Iris pigment epithelial cell (primary cell): ENCODE results near the gene GDI2.

ENCODE experiments used
- DNase-seq: peaks from one replicate; pipeline ENCODE4 v3.0.0-alpha.2; 2011; ENCODE audit warnings: low read depth

GDI2 gene

GRCh38 chr10:5741276-5741675, 72.0 kb downstream of the GDI2 start:
- no peak for DNase-seq

- no peak for DNase-seq
Observed at GRCh38 chr10:5738427-5738826, 74.8 kb downstream of the GDI2 start.

GRCh38 chr10:5737352-5737751, 75.9 kb downstream of the GDI2 start:
- no peak for DNase-seq

- DNase-seq = no peak
Observed at GRCh38 chr10:5736591-5736990, 76.6 kb downstream of the GDI2 start.

GRCh38 chr10:5735119-5735518, 78.1 kb downstream of the GDI2 start:
- DNase-seq = no peak

- no peak for DNase-seq
Observed at GRCh38 chr10:5732141-5732540, 81.1 kb downstream of the GDI2 start.

- no peak for DNase-seq
Observed at GRCh38 chr10:5731559-5731958, 81.7 kb downstream of the GDI2 start.

- DNase-seq = no peak
Observed at GRCh38 chr10:5730766-5731165, 82.5 kb downstream of the GDI2 start.

- peak; percentile 16 for DNase-seq
Observed at GRCh38 chr10:5723692-5724091, 89.5 kb downstream of the GDI2 start.

- no peak for DNase-seq
Observed at GRCh38 chr10:5720182-5720581, 93.1 kb downstream of the GDI2 start.

GRCh38 chr10:5719546-5719945, 93.7 kb downstream of the GDI2 start:
- DNase-seq = no peak
